HG02571 (cell line): ENCODE measurements around the gene GPRASP3.

Experiments used
- ATAC-seq: cut with Tn5 transposase; IDR thresholded peaks from one replicate; pipeline ENCODE4 v1.9.1; 2021; ENCODE audit warnings: mild to moderate bottlenecking, moderate library complexity; ENCODE audit not compliant: unreplicated experiment

Gene GPRASP3

GRCh38 chrX:102745857-102746584 is 25.5 kb downstream of the GPRASP3 start:
- ATAC-seq: no peak

GRCh38 chrX:102765217-102765616 is 44.7 kb downstream of the GPRASP3 start:
- ATAC-seq: no peak

DNA sequence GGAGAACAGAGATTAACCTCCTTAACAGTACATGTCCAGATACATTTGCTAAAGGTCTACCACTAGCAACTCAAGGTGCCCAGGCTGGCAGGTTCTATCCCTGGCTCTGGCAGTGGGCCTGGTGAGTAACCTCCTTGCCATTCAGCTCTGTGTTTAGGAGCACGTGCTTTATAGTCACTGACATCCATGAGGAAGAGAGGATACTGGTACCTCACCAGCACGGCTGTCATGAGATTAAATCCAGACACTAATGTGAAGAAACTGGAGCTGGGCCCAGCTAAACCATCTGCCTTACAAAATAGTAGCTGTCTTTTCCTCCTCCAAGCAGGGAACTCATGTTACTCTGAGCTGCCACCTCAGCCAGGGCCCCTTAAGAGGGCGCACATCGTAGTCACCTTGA is 45.3 kb downstream of the GPRASP3 start:
- no peak for ATAC-seq

- no peak for ATAC-seq
These were observed 46.7 kb downstream of the GPRASP3 start for GRCh38 chrX:102767287-102767686.

DNA sequence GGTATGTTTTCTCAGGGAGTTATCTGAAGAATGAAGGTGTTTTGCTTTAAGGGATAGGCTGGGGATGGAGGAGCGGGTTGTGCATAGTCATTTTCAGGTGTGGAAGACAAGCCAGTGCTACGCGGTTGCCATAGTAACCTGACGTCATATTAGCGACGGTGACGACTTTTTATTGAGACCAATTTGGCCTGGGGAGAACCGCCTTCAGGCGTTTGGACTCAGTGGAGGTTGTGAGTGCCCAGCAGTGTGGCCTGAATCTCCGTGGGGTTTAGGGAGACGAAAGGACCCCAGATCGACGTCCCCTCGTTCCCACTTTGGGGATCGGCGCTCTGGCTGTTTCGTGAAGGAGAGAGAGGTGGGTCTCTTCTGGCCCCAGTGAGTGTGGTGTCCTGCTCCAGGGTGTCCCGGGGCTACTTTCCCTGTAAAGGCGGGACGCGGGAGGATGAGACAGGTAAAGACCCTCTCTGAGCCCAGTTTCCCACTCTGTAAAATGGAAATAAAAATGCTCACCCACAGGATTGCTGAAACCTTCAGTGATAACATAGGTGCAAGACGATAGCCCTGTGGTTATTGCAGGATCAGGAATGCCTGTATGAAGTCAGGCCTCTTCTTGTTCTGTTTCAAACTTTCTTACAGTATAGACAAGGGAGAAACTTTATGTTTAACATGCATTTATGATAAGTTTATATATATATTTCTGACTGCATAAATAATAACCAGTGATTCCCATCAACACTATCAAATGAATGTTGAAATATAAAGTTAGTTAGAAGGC is 48.6 kb downstream of the GPRASP3 start:
- peak; percentile 94 for ATAC-seq
